Panc1 (cell line): ENCODE results near the gene BTBD9. TPM values are rescaled to one million over a fixed set of nuclear protein-coding genes. Genes with fewer than 3 reads are reported as not detected.
A peak's percentile ranks its signal among the peaks of the same experiment; 100 is the strongest.

Experiments used
- ATAC-seq: fragments of 200-7000 bp; cut with Tn5 transposase; 2 replicates; pipeline ENCODE4 v1.9.1; 2020; ENCODE audit warnings: mild to moderate bottlenecking, moderate library complexity
- BruUV-seq: library from RNA; stranded (reverse); fragments of 400-500 nt; replicated peaks from 2 replicates; lab custom pipeline; 2021; lab: Mats Ljungman, UMichigan
- CTCF ChIA-PET: fragments of 300-600 bp; sonication (Branson Sonifier 250); formaldehyde crosslinking; loops from one replicate; lab custom pipeline; 2022; ENCODE audit warnings: antibody characterized with exemption; lab: Charles Lee
- POLR2A ChIA-PET: fragments of 300-600 bp; sonication (Branson Sonifier 250); formaldehyde crosslinking; loops from one replicate; lab custom pipeline; 2022; ENCODE audit warnings: antibody characterized with exemption; lab: Charles Lee
- DNase-seq: peaks from one replicate; pipeline ENCODE4 v3.0.0-alpha.2; 2010; ENCODE audit warnings: low read depth, low spot score
- H3K27ac ChIP-seq: 2 replicates; pipeline ENCODE4 v1.5.1; 2011; ENCODE audit warnings: mild to moderate bottlenecking, low read length, inconsistent platforms
- H3K27me3 ChIP-seq: fragments of 200-500 bp; sonication (Bioruptor generic); 2 replicates; pipeline ENCODE4 v1.6.0; 2014; ENCODE audit warnings: low read length, inconsistent platforms; ENCODE audit not compliant: control insufficient read depth, insufficient read depth
- H3K36me3 ChIP-seq: fragments of 200-500 bp; sonication (Bioruptor generic); 2 replicates; pipeline ENCODE4 v1.5.1; 2014; ENCODE audit warnings: inconsistent platforms, mild to moderate bottlenecking, low read length, moderate library complexity; ENCODE audit not compliant: control insufficient read depth, insufficient read depth
- H3K4me1 ChIP-seq: 2 replicates; pipeline ENCODE4 v1.5.1; 2011; ENCODE audit warnings: inconsistent platforms, mild to moderate bottlenecking, low read length, moderate library complexity; ENCODE audit not compliant: control insufficient read depth, insufficient read depth
- H3K4me3 ChIP-seq, 2 experiments: 2 replicates each; pipeline ENCODE4 v1.5.1; 2011 to 2012; ENCODE audit warnings: low read depth in 2 of 2, low read length in 2 of 2, mild to moderate bottlenecking in 2 of 2, inconsistent platforms in 1 of 2, moderate library complexity in 1 of 2
- H3K9me3 ChIP-seq: fragments of 200-500 bp; sonication (Bioruptor generic); 2 replicates; pipeline ENCODE4 v1.5.1; 2014; ENCODE audit warnings: low read depth, mild to moderate bottlenecking, inconsistent platforms, low read length, moderate library complexity; ENCODE audit not compliant: control insufficient read depth, insufficient read depth
- CTCF ChIP-seq: fragments of 450-650 bp; IDR thresholded peaks from 2 replicates; pipeline ENCODE4 v1.5.1; 2017; ENCODE audit warnings: mild to moderate bottlenecking
- POLR2AphosphoS5 ChIP-seq: IDR thresholded peaks from 2 replicates; pipeline ENCODE4 v1.6.1; 2012; ENCODE audit warnings: mild to moderate bottlenecking, low read depth, low read length, moderate library complexity
- SIN3A ChIP-seq: IDR thresholded peaks from 2 replicates; pipeline ENCODE4 v1.6.1; 2012; ENCODE audit warnings: low read depth, mild to moderate bottlenecking, low read length, moderate library complexity, borderline replicate concordance; ENCODE audit not compliant: insufficient read depth
- TCF7L2 ChIP-seq: IDR thresholded peaks from 2 replicates; pipeline ENCODE4 v1.6.1; 2011; ENCODE audit warnings: mild to moderate bottlenecking, low read depth, low read length, inconsistent platforms
- in situ Hi-C: cut with HindIII; loops from 2 replicates; pipeline ENCODE4 v1.10.0; 2016; ENCODE audit warnings: low sequenced_read_pairs, low pct_unique_long_range_greater_than_20kb
- intact Hi-C: fragments of 100-400 bp; cut with micrococcal nuclease; formaldehyde crosslinking; loops from one replicate; pipeline ENCODE4 v1.10.0; 2022; ENCODE audit not compliant: unreplicated experiment
- total RNA-seq: library from RNA; stranded (reverse); gene quantifications from one replicate; pipeline ENCODE4 v1.2.1, GENCODE V29; 2021; ENCODE audit not compliant: unreplicated experiment
- TF ChIP-seq, protein P1 (sequence below), 2 experiments: IDR thresholded peaks; 2 replicates each; pipeline ENCODE4 v1.6.1; 2011 to 2012; ENCODE audit warnings: low read depth in 2 of 2, control low read depth in 1 of 2, low read length in 1 of 2, mild to moderate bottlenecking in 1 of 2, moderate library complexity in 1 of 2; ENCODE audit not compliant: insufficient read depth in 1 of 2

Gene BTBD9
- total RNA-seq, 1 experiment from 2014 or later = 12.8 TPM

- DNase-seq (no peak), ATAC-seq (no peak)
- CTCF ChIA-PET = no interaction called here
- Histone ChIP-seq H3K9me3 (no peaks in the 10 kb centered on the region), H3K27ac (no peak overlapping the region), H3K27me3 (no peaks in the 10 kb centered on the region), H3K36me3 (no peaks in the 10 kb centered on the region), H3K4me1 (no peaks in the 10 kb centered on the region), H3K4me3 (no peak overlapping the region)
- intact Hi-C loops = no loop called here
- TF ChIP-seq, protein P1, sequence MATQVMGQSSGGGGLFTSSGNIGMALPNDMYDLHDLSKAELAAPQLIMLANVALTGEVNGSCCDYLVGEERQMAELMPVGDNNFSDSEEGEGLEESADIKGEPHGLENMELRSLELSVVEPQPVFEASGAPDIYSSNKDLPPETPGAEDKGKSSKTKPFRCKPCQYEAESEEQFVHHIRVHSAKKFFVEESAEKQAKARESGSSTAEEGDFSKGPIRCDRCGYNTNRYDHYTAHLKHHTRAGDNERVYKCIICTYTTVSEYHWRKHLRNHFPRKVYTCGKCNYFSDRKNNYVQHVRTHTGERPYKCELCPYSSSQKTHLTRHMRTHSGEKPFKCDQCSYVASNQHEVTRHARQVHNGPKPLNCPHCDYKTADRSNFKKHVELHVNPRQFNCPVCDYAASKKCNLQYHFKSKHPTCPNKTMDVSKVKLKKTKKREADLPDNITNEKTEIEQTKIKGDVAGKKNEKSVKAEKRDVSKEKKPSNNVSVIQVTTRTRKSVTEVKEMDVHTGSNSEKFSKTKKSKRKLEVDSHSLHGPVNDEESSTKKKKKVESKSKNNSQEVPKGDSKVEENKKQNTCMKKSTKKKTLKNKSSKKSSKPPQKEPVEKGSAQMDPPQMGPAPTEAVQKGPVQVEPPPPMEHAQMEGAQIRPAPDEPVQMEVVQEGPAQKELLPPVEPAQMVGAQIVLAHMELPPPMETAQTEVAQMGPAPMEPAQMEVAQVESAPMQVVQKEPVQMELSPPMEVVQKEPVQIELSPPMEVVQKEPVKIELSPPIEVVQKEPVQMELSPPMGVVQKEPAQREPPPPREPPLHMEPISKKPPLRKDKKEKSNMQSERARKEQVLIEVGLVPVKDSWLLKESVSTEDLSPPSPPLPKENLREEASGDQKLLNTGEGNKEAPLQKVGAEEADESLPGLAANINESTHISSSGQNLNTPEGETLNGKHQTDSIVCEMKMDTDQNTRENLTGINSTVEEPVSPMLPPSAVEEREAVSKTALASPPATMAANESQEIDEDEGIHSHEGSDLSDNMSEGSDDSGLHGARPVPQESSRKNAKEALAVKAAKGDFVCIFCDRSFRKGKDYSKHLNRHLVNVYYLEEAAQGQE (IDR thresholded peaks at IDR 0.05; ENCODE audit: insufficient read depth in 1 of 2, low read depth in 2 of 2, low read length in 1 of 2) = no peak
- TF ChIP-seq SIN3A (no peak), TCF7L2 (no peak), CTCF (no peak)
- no TSS peak for BruUV-seq
- in situ Hi-C loops = no loop called here
- POLR2A ChIA-PET = no interaction called here
Measured at GRCh38 chr6:38632490-38632889, 7.2 kb downstream of the BTBD9 start.

- TF ChIP-seq CTCF = no peak
- TF ChIP-seq SIN3A = no peak
- TF ChIP-seq, protein P1 (IDR thresholded peaks at IDR 0.05; ENCODE audit: insufficient read depth in 1 of 2, low read depth in 2 of 2, low read length in 1 of 2) = no peak
- no peak for TF ChIP-seq TCF7L2
- no peak for TF ChIP-seq POLR2AphosphoS5
- Histone ChIP-seq H3K36me3 (no peaks in the 10 kb centered on the region), H3K4me1 (no peaks in the 10 kb centered on the region), H3K27ac (0 out of 2 replicates have a peak overlapping the region, but pooled peaks have one; percentile 8), H3K9me3 (no peaks in the 10 kb centered on the region), H3K4me3 (no peak overlapping the region), H3K27me3 (no peaks in the 10 kb centered on the region)
- in situ Hi-C loops = no loop called here
- ATAC-seq = no peak
- CTCF ChIA-PET = no interaction called here
- no TSS peak for BruUV-seq
- no peak for DNase-seq
- intact Hi-C loops = no loop called here
- POLR2A ChIA-PET = no interaction called here
Measured at GRCh38 chr6:38631186-38631783, 8.4 kb downstream of the BTBD9 start.
